Gastroesophageal sphincter (tissue), 3 donors: ENCODE results near the gene KRTAP10-5.

ENCODE experiments used
- EP300 ChIP-seq: sonication (generic); formaldehyde crosslinking; IDR thresholded peaks from one replicate; pipeline ENCODE4 v1.6.1; 2017; ENCODE audit warnings: antibody characterized with exemption, mild to moderate bottlenecking
- POLR2A ChIP-seq, 2 donors: fragments of 450-650 bp; IDR thresholded peaks; one replicate each; pipeline ENCODE4 v1.6.1; 2017; ENCODE audit warnings: antibody characterized with exemption in 2 of 2, mild to moderate bottlenecking in 2 of 2, moderate library complexity in 1 of 2
- POLR2AphosphoS5 ChIP-seq: sonication (generic); formaldehyde crosslinking; IDR thresholded peaks from one replicate; pipeline ENCODE4 v1.6.1; 2017; ENCODE audit warnings: antibody characterized with exemption
- TF ChIP-seq, protein P1 (sequence below), 4 experiments: fragments of 200-600 bp in 2 of 4; fragments of 450-650 bp in 2 of 4; sonication (generic) in 1 of 4; IDR thresholded peaks; one replicate each; pipeline ENCODE4 v1.5.1; 2017 to 2019; ENCODE audit warnings: antibody characterized with exemption in 4 of 4, mild to moderate bottlenecking in 2 of 4, moderate library complexity in 2 of 4

DNA sequence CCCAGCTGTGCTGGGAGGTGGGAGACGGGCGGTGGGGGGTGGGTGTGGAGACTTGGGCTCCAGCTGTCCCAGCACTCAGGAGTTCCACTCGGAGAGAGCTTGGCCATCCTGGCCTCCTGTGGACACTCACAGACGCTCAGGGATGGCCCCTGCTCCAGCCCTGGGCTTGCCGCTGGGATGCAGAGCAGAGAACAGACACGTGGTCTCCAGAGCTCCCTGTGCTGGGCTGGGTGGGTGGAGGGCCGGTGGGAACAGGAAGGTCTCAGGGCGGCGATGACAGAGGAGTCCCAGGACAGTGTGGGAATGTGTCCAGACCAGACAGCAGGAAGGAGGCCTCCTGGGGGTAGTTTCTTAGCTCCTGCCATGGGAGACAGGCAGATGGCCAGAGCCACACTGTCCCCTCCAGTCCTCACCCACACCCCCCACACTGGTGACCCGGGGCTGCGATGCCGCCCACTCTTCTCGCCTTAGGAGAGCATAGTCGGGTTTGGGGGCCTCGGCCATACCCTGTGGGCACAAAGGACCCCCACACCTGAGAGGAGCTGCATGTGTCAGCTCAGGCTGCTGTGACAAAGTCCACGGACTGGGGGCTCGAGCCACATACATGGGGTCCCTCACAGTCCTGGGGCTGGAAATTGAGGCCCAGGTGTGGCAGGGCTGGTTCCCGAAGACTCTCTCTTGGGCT, 48.4 kb upstream of the KRTAP10-5 start:
- TF ChIP-seq POLR2A (IDR thresholded peaks at IDR 0.05) = no peak
- TF ChIP-seq, protein P1, sequence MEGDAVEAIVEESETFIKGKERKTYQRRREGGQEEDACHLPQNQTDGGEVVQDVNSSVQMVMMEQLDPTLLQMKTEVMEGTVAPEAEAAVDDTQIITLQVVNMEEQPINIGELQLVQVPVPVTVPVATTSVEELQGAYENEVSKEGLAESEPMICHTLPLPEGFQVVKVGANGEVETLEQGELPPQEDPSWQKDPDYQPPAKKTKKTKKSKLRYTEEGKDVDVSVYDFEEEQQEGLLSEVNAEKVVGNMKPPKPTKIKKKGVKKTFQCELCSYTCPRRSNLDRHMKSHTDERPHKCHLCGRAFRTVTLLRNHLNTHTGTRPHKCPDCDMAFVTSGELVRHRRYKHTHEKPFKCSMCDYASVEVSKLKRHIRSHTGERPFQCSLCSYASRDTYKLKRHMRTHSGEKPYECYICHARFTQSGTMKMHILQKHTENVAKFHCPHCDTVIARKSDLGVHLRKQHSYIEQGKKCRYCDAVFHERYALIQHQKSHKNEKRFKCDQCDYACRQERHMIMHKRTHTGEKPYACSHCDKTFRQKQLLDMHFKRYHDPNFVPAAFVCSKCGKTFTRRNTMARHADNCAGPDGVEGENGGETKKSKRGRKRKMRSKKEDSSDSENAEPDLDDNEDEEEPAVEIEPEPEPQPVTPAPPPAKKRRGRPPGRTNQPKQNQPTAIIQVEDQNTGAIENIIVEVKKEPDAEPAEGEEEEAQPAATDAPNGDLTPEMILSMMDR (IDR thresholded peaks at IDR 0.05) = no peak
- TF ChIP-seq POLR2AphosphoS5 = no peak
- no peak for TF ChIP-seq EP300
